ENCODE results near the gene KRT3. TPM values are rescaled to one million over a fixed set of nuclear protein-coding genes. Genes with fewer than 3 reads are reported as not detected.

The KRT3 gene
- total and polyA plus RNA-seq, 9 of the 15 experiments (the other 6 are each of a cell fraction or from before 2014, with no cell fraction given), result not detected

DNA sequence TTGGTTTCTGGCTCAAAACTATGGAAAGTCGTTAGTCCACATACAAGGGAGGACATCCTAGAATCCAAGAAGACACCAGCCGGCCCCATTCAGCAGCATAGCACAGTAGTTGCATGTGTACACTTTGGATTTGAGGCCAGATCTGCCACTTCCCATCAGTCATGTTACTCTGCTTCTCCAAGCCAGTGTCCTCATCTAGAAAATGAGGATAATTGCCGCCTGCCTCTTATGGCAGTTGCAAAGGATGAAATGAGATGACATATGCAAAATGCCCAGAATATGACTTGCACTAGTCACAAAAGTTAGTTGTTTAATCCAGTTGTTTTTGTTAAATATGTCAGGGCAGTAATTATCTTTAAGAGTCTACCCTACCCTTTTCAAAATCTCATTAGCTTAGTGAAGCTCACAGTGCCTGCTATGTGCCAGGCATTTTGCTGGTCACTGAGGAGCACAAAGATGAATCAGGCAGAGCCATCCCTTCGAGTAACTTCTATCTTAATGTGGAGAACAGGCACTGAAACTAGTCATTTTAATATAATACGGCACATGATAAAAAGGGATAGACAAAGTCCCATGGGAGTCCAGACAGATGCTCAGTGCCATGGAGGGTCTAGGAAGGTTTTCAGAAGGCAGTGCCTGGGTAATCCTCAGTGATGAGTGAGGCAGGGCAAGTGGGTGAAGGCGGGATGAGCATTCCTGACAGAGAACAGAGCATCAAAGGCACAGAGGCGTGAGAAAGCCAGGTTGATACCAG is 12.2 kb downstream of the KRT3 start:
- no peak for DNase-seq (ENCODE audit: extremely low read depth in 1 of 4, low spot score in 3 of 4)
- in situ Hi-C loops (cut with MboI) (no loop called here), intact Hi-C loops (cut with micrococcal nuclease) (no loop called here)
- no TSS peak for BruUV-seq (replicated peaks)
- ChIA-PET POLR2A (no interaction called here), CTCF (ENCODE audit: low intra/inter-chr PET ratio) (no interaction called here)
- Histone ChIP-seq H3K36me3 (ENCODE audit: control insufficient read depth, insufficient read depth, low read length) (no peaks in the 10 kb centered on the region), H3K4me2 (ENCODE audit: insufficient read depth, low read length) (no peak overlapping the region), H3K9me3 (replicated peaks; ENCODE audit: control insufficient read depth, insufficient read depth, low read depth, low read length) (no peaks in the 10 kb centered on the region), H3K9me1 (ENCODE audit: control insufficient read depth, insufficient read depth, low read length) (no peaks in the 10 kb centered on the region), H3K27me3 (ENCODE audit: control insufficient read depth in 2 of 2, insufficient read depth in 2 of 2, low read length in 2 of 2) (peaks cover 24 to 34% of the 10 kb centered on the region in 2 experiments), H3K4me1 (replicated peaks in 1 of 2; ENCODE audit: control insufficient read depth in 2 of 2, insufficient read depth in 2 of 2, low read length in 2 of 2) (no peaks in the 10 kb centered on the region), H3K79me2 (ENCODE audit: control insufficient read depth, insufficient read depth, low read length) (no peaks in the 10 kb centered on the region), H3K4me3 (no peak overlapping the region), H2AFZ (ENCODE audit: low read depth, low read length) (no peak overlapping the region), H3K27ac (ENCODE audit: extremely low read depth, low read depth, low read length) (no peak overlapping the region), H3K9ac (ENCODE audit: insufficient read depth in 1 of 2, low read depth in 2 of 2, low read length in 2 of 2) (no peak overlapping the region), H4K20me1 (replicated peaks; ENCODE audit: control insufficient read depth, insufficient read depth, low read length) (no peaks in the 10 kb centered on the region)
- no peak for FAIRE-seq
- no peak for ATAC-seq
- 12% methylated on average over 7 of the region's 7 CpGs for WGBS (ENCODE audit: insufficient coverage, low coverage, missing lambda C conversion rate)
- TF ChIP-seq CBFB (CRISPR knock-in tag; IDR thresholded peaks at IDR 0.05) (no peak), ZNF778 (CRISPR knock-in tag; IDR thresholded peaks at IDR 0.05) (no peak)
- TF ChIP-seq, protein P1, sequence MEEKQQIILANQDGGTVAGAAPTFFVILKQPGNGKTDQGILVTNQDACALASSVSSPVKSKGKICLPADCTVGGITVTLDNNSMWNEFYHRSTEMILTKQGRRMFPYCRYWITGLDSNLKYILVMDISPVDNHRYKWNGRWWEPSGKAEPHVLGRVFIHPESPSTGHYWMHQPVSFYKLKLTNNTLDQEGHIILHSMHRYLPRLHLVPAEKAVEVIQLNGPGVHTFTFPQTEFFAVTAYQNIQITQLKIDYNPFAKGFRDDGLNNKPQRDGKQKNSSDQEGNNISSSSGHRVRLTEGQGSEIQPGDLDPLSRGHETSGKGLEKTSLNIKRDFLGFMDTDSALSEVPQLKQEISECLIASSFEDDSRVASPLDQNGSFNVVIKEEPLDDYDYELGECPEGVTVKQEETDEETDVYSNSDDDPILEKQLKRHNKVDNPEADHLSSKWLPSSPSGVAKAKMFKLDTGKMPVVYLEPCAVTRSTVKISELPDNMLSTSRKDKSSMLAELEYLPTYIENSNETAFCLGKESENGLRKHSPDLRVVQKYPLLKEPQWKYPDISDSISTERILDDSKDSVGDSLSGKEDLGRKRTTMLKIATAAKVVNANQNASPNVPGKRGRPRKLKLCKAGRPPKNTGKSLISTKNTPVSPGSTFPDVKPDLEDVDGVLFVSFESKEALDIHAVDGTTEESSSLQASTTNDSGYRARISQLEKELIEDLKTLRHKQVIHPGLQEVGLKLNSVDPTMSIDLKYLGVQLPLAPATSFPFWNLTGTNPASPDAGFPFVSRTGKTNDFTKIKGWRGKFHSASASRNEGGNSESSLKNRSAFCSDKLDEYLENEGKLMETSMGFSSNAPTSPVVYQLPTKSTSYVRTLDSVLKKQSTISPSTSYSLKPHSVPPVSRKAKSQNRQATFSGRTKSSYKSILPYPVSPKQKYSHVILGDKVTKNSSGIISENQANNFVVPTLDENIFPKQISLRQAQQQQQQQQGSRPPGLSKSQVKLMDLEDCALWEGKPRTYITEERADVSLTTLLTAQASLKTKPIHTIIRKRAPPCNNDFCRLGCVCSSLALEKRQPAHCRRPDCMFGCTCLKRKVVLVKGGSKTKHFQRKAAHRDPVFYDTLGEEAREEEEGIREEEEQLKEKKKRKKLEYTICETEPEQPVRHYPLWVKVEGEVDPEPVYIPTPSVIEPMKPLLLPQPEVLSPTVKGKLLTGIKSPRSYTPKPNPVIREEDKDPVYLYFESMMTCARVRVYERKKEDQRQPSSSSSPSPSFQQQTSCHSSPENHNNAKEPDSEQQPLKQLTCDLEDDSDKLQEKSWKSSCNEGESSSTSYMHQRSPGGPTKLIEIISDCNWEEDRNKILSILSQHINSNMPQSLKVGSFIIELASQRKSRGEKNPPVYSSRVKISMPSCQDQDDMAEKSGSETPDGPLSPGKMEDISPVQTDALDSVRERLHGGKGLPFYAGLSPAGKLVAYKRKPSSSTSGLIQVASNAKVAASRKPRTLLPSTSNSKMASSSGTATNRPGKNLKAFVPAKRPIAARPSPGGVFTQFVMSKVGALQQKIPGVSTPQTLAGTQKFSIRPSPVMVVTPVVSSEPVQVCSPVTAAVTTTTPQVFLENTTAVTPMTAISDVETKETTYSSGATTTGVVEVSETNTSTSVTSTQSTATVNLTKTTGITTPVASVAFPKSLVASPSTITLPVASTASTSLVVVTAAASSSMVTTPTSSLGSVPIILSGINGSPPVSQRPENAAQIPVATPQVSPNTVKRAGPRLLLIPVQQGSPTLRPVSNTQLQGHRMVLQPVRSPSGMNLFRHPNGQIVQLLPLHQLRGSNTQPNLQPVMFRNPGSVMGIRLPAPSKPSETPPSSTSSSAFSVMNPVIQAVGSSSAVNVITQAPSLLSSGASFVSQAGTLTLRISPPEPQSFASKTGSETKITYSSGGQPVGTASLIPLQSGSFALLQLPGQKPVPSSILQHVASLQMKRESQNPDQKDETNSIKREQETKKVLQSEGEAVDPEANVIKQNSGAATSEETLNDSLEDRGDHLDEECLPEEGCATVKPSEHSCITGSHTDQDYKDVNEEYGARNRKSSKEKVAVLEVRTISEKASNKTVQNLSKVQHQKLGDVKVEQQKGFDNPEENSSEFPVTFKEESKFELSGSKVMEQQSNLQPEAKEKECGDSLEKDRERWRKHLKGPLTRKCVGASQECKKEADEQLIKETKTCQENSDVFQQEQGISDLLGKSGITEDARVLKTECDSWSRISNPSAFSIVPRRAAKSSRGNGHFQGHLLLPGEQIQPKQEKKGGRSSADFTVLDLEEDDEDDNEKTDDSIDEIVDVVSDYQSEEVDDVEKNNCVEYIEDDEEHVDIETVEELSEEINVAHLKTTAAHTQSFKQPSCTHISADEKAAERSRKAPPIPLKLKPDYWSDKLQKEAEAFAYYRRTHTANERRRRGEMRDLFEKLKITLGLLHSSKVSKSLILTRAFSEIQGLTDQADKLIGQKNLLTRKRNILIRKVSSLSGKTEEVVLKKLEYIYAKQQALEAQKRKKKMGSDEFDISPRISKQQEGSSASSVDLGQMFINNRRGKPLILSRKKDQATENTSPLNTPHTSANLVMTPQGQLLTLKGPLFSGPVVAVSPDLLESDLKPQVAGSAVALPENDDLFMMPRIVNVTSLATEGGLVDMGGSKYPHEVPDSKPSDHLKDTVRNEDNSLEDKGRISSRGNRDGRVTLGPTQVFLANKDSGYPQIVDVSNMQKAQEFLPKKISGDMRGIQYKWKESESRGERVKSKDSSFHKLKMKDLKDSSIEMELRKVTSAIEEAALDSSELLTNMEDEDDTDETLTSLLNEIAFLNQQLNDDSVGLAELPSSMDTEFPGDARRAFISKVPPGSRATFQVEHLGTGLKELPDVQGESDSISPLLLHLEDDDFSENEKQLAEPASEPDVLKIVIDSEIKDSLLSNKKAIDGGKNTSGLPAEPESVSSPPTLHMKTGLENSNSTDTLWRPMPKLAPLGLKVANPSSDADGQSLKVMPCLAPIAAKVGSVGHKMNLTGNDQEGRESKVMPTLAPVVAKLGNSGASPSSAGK (IDR thresholded peaks at IDR 0.05), result no peak
- TF ChIP-seq, protein P2, sequence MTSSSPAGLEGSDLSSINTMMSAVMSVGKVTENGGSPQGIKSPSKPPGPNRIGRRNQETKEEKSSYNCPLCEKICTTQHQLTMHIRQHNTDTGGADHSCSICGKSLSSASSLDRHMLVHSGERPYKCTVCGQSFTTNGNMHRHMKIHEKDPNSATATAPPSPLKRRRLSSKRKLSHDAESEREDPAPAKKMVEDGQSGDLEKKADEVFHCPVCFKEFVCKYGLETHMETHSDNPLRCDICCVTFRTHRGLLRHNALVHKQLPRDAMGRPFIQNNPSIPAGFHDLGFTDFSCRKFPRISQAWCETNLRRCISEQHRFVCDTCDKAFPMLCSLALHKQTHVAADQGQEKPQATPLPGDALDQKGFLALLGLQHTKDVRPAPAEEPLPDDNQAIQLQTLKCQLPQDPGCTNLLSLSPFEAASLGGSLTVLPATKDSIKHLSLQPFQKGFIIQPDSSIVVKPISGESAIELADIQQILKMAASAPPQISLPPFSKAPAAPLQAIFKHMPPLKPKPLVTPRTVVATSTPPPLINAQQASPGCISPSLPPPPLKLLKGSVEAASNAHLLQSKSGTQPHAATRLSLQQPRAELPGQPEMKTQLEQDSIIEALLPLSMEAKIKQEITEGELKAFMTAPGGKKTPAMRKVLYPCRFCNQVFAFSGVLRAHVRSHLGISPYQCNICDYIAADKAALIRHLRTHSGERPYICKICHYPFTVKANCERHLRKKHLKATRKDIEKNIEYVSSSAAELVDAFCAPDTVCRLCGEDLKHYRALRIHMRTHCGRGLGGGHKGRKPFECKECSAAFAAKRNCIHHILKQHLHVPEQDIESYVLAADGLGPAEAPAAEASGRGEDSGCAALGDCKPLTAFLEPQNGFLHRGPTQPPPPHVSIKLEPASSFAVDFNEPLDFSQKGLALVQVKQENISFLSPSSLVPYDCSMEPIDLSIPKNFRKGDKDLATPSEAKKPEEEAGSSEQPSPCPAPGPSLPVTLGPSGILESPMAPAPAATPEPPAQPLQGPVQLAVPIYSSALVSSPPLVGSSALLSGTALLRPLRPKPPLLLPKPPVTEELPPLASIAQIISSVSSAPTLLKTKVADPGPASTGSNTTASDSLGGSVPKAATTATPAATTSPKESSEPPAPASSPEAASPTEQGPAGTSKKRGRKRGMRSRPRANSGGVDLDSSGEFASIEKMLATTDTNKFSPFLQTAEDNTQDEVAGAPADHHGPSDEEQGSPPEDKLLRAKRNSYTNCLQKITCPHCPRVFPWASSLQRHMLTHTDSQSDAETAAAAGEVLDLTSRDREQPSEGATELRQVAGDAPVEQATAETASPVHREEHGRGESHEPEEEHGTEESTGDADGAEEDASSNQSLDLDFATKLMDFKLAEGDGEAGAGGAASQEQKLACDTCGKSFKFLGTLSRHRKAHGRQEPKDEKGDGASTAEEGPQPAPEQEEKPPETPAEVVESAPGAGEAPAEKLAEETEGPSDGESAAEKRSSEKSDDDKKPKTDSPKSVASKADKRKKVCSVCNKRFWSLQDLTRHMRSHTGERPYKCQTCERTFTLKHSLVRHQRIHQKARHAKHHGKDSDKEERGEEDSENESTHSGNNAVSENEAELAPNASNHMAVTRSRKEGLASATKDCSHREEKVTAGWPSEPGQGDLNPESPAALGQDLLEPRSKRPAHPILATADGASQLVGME (CRISPR knock-in tag; IDR thresholded peaks at IDR 0.05), result no peak
